Nephron (organoid): ENCODE results near the gene ILF2.

Source experiments
- H3K27ac Mint-ChIP-seq, 3 experiments: 2 replicates each; pipeline ENCODE4 v1.8.0; 2020; ENCODE audit warnings: mixed read lengths in 3 of 3, mild to moderate bottlenecking in 2 of 3, moderate library complexity in 1 of 3
- H3K27me3 Mint-ChIP-seq: 2 replicates; pipeline ENCODE4 v1.8.0; 2021; ENCODE audit warnings: low read depth, mild to moderate bottlenecking, moderate library complexity, mixed read lengths
- H3K36me3 Mint-ChIP-seq: 2 replicates; pipeline ENCODE4 v1.8.0; 2020; ENCODE audit warnings: low read depth, mixed read lengths
- H3K4me1 Mint-ChIP-seq: 2 replicates; pipeline ENCODE4 v1.8.0; 2020; ENCODE audit warnings: mixed read lengths
- H3K4me3 Mint-ChIP-seq, 3 experiments: 2 replicates each; pipeline ENCODE4 v1.8.0; 2020; ENCODE audit warnings: mild to moderate bottlenecking in 3 of 3, mixed read lengths in 3 of 3, moderate library complexity in 2 of 3
- H3K9me3 Mint-ChIP-seq: 2 replicates; pipeline ENCODE4 v1.8.0; 2020; ENCODE audit warnings: mixed read lengths
- TF ChIP-seq, protein P1 (sequence below), 3 experiments: fragments of 200-600 bp; sonication (generic); IDR thresholded peaks; one replicate each; pipeline ENCODE4 v1.5.0; 2021; ENCODE audit warnings: antibody characterized with exemption in 3 of 3; ENCODE audit not compliant: unreplicated experiment in 3 of 3

Gene ILF2

DNA sequence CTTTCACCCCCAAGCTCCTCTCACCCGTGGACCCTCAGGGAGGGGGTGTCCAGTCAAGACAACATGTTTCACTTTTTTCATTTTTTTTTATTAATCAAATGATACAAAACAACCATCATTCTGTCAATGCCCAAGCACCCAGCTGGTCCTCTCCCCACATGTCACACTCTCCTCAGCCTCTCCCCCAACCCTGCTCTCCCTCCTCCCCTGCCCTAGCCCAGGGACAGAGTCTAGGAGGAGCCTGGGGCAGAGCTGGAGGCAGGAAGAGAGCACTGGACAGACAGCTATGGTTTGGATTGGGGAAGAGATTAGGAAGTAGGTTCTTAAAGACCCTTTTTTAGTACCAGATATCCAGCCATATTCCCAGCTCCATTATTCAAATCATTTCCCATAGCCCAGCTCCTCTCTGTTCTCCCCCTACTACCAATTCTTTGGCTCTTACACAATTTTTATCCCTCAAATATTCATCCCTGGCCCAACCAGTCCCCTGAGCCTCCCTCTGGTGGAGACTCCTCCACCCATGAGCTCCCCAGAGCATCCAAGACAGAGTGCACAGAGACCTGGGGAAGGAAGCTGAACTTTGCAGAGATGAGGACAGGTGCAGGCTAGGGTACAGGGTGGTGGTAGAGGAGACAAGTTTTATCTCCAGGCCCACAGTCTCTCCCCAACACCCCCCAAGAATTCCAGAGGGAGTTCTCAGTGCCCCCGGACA, 56.4 kb downstream of the ILF2 start:
- TF ChIP-seq, protein P1, sequence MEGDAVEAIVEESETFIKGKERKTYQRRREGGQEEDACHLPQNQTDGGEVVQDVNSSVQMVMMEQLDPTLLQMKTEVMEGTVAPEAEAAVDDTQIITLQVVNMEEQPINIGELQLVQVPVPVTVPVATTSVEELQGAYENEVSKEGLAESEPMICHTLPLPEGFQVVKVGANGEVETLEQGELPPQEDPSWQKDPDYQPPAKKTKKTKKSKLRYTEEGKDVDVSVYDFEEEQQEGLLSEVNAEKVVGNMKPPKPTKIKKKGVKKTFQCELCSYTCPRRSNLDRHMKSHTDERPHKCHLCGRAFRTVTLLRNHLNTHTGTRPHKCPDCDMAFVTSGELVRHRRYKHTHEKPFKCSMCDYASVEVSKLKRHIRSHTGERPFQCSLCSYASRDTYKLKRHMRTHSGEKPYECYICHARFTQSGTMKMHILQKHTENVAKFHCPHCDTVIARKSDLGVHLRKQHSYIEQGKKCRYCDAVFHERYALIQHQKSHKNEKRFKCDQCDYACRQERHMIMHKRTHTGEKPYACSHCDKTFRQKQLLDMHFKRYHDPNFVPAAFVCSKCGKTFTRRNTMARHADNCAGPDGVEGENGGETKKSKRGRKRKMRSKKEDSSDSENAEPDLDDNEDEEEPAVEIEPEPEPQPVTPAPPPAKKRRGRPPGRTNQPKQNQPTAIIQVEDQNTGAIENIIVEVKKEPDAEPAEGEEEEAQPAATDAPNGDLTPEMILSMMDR (IDR thresholded peaks at IDR 0.05; ENCODE audit: unreplicated experiment in 3 of 3) = no peak
- H3K36me3 Mint-ChIP-seq = peaks cover 7% of the 10 kb centered on the region
- no peaks in the 10 kb centered on the region for H3K9me3 Mint-ChIP-seq

DNA sequence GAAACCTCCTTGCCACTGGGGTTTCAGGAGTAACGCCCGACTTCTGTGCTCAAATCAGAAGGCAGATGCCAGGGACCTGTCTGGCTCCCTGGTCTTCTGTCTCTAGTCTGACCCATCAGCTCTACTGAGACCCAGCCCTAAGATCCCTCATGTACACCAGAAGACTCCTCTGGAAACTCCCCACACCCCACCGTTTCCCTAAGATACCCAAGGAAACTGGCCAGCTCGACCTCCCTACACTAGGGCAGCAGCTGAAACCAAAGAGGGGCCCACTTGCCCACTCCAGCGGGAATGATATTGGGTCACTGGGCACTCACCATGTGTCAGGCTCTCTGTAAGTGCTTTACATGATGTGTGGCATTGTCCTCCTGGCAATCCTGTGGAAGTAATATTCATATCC, 57.4 kb downstream of the ILF2 start:
- Mint-ChIP-seq H3K27me3 (no peaks in the 10 kb centered on the region), H3K36me3 (peaks cover under 1% of the 10 kb centered on the region), H3K4me1 (peaks cover 61% of the 10 kb centered on the region)

More for the DNA sequence above, 56.4 kb downstream of the ILF2 start:
- Mint-ChIP-seq H3K4me3 (peak overlapping the region; percentile 50 to 61 (median 60)), H3K27me3 (no peaks in the 10 kb centered on the region), H3K4me1 (peaks cover 52% of the 10 kb centered on the region), H3K27ac (peak overlapping the region; percentile 62 to 90 (median 90))

DNA sequence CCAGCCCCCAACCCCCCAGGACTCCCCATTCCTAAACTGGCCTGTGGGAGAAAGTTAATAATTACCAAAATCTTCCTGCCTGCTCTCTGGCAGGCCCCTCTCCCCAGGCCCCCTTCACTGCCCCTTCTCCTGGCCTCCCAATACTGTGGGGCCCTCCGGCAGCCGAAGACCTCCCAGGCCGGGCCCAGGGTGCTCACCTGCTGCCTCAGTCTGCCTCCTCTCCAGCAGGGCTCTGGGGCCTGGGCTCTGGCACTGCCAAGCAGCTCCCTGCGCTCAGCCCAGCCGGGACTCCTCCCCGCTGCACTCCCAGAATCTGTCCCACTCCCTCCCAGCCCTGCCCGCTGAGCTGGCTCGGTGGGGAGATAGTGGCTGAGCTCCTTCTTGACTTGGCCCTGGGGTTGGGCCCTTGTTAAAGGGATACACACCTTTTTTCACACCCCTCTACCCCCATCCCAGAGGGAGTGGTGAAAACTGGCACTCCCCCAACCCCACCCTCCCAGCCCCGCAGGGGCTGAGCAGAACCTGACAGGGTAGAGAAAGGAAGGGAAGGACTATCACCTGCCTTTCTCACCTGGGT, 58.0 kb downstream of the ILF2 start, which contains the start of gene S100A16:
Gene S100A16, minus strand, starts transcription at position 383 of the 577 bp plus-strand sequence. CDS start 4,986 bp downstream, outside the sequence.
- H3K4me3 Mint-ChIP-seq = peak within 1 kb of the TSS; percentile 75 to 92 (median 81)
- TF ChIP-seq, protein P1 (IDR thresholded peaks at IDR 0.05; ENCODE audit: unreplicated experiment in 3 of 3) = no peak
- H3K9me3 Mint-ChIP-seq = no peaks in the 10 kb centered on the region
- H3K27ac Mint-ChIP-seq = peak within 1 kb of the TSS; percentile 90 to 99 (median 90)
- peaks cover 65% of the 10 kb centered on the region for H3K4me1 Mint-ChIP-seq
- H3K27me3 Mint-ChIP-seq = no peaks in the 10 kb centered on the region
- H3K36me3 Mint-ChIP-seq = no peaks in the 10 kb centered on the region

More for the DNA sequence above, 57.4 kb downstream of the ILF2 start:
- Mint-ChIP-seq H3K9me3 (no peaks in the 10 kb centered on the region), H3K4me3 (peak overlapping the region; percentile 55 to 70 (median 58)), H3K27ac (peak overlapping the region; percentile 90 to 99 (median 90))
- TF ChIP-seq, protein P1 (IDR thresholded peaks at IDR 0.05; ENCODE audit: unreplicated experiment in 3 of 3) = no peak

DNA sequence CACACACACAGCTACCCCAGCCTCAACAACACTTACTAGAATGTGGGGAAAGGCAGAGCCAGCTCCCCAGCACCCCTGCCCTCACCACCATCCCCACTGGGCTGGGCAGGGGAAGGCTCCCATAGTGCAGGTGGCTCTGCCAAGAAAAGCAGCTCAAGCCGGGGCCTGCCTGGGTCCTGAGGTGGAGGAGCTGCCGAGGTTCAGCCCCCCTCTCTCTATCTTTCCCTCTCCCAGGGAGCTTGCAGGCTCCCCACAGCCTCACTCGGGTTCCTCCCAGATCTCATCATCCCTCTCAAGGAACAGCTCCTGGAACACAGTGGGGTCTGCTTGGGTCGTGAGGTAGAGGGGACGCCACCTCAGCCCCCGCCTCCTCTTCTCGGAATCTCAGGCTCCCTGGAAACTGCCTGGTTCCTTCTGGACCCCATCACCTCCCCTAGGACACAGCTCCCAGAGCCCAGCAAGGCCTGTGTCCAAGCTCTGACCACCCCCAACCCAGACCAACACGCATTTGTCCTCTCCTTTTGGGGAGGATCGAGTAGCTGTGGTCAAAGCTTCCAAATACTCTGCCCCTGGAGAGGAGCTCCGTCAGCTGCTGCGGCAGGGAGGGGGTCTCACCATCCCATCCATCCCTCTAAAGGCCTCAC, 58.6 kb downstream of the ILF2 start:
- TF ChIP-seq, protein P1 (IDR thresholded peaks at IDR 0.05; ENCODE audit: unreplicated experiment in 3 of 3) = no peak

More for the DNA sequence above, 58.6 kb downstream of the ILF2 start:
- Mint-ChIP-seq H3K36me3 (no peaks in the 10 kb centered on the region), H3K4me3 (peak overlapping the region; percentile 75 to 92 (median 81)), H3K4me1 (peaks cover 67% of the 10 kb centered on the region), H3K27me3 (no peaks in the 10 kb centered on the region), H3K27ac (peak overlapping the region; percentile 90 to 99 (median 90)), H3K9me3 (no peaks in the 10 kb centered on the region)
